GM12874 (cell line): ENCODE measurements around the gene GRIK2.

ENCODE experiments used
- TF ChIP-seq, protein P1 (sequence below): IDR thresholded peaks from 2 replicates; pipeline ENCODE4 v1.5.1; 2011; ENCODE audit warnings: low read depth, mild to moderate bottlenecking, control low read depth, low read length, moderate library complexity; ENCODE audit not compliant: insufficient read depth

Gene GRIK2

DNA sequence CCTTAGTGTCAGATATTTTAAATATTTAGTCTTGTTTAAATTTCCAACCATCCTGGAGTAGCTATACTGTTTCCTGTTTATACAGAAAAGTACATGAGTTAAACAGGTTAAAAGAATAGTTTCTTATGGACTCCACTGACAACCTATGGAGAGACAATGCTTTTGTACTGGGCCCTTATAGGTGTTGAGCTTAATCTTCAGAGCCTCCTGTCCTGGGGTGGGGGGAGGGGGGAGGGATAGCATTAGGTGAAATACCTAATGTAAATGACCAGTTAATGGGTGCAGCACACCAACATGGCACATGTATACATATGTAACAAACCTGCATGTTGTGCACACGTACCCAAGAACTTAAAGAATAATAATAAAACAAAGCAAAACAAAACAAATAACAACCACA lies 322.9 kb downstream of the GRIK2 start:
- TF ChIP-seq, protein P1, sequence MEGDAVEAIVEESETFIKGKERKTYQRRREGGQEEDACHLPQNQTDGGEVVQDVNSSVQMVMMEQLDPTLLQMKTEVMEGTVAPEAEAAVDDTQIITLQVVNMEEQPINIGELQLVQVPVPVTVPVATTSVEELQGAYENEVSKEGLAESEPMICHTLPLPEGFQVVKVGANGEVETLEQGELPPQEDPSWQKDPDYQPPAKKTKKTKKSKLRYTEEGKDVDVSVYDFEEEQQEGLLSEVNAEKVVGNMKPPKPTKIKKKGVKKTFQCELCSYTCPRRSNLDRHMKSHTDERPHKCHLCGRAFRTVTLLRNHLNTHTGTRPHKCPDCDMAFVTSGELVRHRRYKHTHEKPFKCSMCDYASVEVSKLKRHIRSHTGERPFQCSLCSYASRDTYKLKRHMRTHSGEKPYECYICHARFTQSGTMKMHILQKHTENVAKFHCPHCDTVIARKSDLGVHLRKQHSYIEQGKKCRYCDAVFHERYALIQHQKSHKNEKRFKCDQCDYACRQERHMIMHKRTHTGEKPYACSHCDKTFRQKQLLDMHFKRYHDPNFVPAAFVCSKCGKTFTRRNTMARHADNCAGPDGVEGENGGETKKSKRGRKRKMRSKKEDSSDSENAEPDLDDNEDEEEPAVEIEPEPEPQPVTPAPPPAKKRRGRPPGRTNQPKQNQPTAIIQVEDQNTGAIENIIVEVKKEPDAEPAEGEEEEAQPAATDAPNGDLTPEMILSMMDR, result no peak

DNA sequence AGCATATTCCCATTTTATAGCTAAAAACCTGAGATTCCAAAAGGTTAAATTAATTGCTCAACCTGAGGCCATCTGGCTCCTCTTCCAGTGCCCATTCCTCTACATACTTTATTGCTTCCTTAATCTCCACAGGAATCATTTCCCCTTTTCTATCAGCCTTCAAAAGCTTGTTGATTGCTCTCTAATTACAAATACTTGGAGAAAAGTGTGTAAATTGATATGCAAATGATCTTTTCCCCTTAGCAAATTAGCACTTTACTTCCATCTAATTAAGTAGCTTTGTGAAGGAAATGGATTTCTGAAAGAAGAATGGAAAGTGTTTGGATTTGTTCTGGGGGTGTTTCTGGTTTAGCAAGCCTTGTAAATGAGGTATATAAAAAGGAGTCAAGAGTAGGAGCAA lies 323.3 kb downstream of the GRIK2 start:
- TF ChIP-seq, protein P1, result no peak

DNA sequence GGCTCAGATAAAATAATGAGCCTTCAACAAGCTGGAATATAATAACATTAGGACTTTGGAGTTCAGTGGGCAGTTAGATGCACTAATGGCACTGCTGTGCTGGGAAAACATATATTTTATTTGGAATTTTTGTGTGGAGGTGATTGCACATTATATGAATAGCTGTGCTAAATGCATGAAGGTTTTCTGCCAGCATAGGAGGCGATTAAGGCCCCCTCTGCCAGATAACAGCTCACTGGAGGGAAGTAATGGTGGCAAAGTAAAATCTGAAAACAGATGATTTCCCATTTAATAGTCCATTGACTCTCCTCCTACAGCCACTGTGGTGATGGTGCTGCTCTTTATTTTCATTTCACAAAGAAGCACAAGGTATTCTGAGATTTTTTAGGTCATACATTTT lies 326.0 kb downstream of the GRIK2 start:
- TF ChIP-seq, protein P1, result no peak

DNA sequence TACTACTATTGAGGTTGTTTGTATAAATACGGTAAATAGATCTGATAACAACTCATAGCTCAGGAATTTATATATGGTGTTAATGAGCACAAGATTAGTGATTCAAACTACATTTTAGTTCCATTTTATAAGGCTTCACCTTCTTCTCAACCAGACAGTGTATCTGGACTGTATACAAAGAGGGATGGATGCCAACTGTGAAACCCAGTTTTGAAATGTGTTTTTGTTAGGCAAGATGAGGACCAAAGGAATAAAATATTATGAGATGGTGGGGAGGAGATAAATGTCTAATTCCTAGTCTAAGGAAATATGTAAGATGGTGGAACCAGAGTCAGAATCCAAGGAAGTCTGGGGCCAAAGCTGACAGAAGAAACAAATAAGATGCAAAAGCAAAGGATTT lies 329.0 kb downstream of the GRIK2 start:
- TF ChIP-seq, protein P1, result no peak

DNA sequence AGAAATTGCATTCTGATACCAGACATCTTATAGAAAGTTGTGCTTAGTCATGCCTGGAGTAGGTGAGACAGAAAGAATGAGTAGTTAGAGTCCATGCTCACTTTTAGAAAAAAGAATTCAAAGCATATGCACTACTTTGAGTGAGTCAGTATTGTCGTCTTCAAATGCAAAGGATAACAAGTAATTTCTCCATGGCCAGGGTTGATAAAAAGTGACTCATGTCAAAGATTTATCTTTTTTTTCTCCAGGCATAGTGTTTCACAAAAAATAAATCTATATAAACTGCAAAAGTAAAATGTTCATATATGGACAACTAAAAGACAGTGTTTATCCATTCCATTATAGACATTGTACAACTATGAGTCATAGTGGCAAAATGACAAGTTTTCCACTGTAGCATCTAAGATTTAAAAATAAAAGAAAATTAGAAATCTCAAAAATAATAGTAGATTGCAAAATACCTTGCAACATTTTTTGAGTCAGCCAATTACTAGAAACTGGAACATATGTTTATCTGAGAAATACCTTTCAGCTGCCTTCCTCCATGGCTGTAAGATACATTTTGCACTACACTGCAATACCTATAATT lies 329.6 kb downstream of the GRIK2 start:
- TF ChIP-seq, protein P1, result no peak

DNA sequence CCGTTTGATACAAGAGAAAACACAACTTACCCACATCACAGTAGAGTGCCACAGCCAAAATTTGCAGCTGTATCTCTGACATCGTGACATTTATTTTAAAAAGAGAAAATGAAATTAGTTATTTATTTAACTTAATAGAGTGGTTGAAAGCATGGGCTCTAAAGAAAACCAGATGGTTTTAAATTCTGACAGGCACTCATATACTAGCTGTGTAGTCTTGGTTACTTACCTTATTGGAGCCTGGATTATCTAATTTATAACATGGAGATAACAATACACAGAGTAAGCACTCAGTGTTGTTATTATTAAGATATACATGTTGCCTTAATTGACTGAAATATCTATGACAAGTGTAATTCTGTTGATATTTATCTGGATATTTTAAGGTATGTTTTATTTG lies 334.9 kb downstream of the GRIK2 start:
- TF ChIP-seq, protein P1, result no peak

DNA sequence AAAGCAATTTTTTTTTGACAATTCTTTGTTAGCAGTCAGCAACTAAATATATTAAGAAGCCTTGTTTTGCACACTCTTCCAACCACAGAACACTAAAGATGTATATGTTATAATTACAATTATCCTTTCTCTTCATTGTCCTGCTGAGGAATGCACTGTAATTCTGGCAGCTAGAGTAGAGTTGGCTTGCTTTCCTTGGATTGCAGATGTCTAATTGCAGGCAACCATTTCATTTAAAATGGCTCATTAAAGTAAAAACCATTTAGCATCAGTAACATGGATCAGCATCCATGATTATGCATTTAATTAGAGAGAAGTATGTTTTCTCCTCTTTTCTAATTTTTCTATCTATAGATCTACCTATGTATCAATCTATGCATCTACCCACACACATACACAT lies 335.4 kb downstream of the GRIK2 start:
- TF ChIP-seq, protein P1, result no peak
